Activated CD8-positive, alpha-beta T cell treated with anti-CD3 and anti-CD28 coated beads for 36 hours (primary cell): ENCODE results near the gene SIGLEC6. TPM values are rescaled to one million over a fixed set of nuclear protein-coding genes. Genes with fewer than 3 reads are reported as not detected.

ENCODE experiments used
- ATAC-seq: fragments of 200-7000 bp; cut with Tn5 transposase; one replicate; pipeline ENCODE4 v1.10.0; 2021; ENCODE audit warnings: mild to moderate bottlenecking, moderate library complexity
- CTCF ChIA-PET: fragments of 350-600 bp; sonication (Branson Sonifier 250); formaldehyde crosslinking; loops from one replicate; lab custom pipeline; 2021; ENCODE audit warnings: antibody characterized with exemption; lab: Charles Lee
- POLR2A ChIA-PET: fragments of 350-600 bp; sonication (Branson Sonifier 250); formaldehyde crosslinking; loops from one replicate; lab custom pipeline; 2021; ENCODE audit warnings: antibody characterized with exemption; lab: Charles Lee
- DNase-seq: peaks from one replicate; pipeline ENCODE4 v3.0.0-alpha.2; 2020
- H3K27ac Mint-ChIP-seq: one replicate; pipeline ENCODE4 v1.8.0; 2021; ENCODE audit warnings: mild to moderate bottlenecking, mixed read lengths
- H3K27me3 Mint-ChIP-seq: one replicate; pipeline ENCODE4 v1.8.0; 2021; ENCODE audit warnings: mixed read lengths
- H3K36me3 Mint-ChIP-seq: one replicate; pipeline ENCODE4 v1.8.0; 2021; ENCODE audit warnings: low read depth, mixed read lengths
- H3K4me1 Mint-ChIP-seq: one replicate; pipeline ENCODE4 v1.8.0; 2021; ENCODE audit warnings: low read depth, mixed read lengths
- H3K4me3 Mint-ChIP-seq: one replicate; pipeline ENCODE4 v1.8.0; 2021; ENCODE audit warnings: mild to moderate bottlenecking, moderate library complexity, mixed read lengths
- H3K9me3 Mint-ChIP-seq: one replicate; pipeline ENCODE4 v1.8.0; 2021; ENCODE audit warnings: mixed read lengths
- intact Hi-C: fragments of 100-400 bp; cut with micrococcal nuclease; formaldehyde crosslinking; loops from one replicate; pipeline ENCODE4 v1.10.0; 2022
- total RNA-seq, 2 experiments: library from RNA; stranded (reverse); gene quantifications; one replicate each; pipeline ENCODE4 v1.2.3, GENCODE V29; 2021
- TF ChIP-seq, protein P1 (sequence below): fragments of 200-600 bp; IDR thresholded peaks from one replicate; pipeline ENCODE4 v1.8.0; 2022; ENCODE audit warnings: antibody characterized with exemption, mild to moderate bottlenecking

The SIGLEC6 gene
- total RNA-seq, 2 experiments from 2014 or later = not detected

DNA sequence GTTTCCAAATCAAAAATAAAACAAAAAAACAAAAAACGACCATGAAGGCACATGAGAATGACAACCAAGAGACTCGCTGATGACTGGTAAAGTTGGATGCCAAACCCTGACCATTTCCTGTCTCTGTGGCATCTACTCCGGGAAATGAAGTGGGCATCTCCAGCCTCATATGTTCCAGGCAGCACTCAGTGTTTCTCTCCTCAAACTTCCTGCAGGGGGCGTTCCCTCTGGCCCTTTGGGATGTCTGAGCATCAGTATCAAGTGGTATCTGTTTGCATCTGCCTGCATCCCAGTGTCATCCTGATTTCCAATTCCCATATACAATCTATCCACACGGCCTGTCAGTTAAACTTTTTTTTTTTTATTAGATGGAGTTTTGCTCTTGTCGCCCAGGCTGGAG, 20.1 kb downstream of the SIGLEC6 start:
- no peak overlapping the region for H3K27ac Mint-ChIP-seq
- no peaks in the 10 kb centered on the region for H3K9me3 Mint-ChIP-seq
- DNase-seq (peak; percentile 38), ATAC-seq (no peak)
- H3K4me1 Mint-ChIP-seq = peaks cover 6% of the 10 kb centered on the region
- H3K36me3 Mint-ChIP-seq = no peaks in the 10 kb centered on the region
- TF ChIP-seq, protein P1, sequence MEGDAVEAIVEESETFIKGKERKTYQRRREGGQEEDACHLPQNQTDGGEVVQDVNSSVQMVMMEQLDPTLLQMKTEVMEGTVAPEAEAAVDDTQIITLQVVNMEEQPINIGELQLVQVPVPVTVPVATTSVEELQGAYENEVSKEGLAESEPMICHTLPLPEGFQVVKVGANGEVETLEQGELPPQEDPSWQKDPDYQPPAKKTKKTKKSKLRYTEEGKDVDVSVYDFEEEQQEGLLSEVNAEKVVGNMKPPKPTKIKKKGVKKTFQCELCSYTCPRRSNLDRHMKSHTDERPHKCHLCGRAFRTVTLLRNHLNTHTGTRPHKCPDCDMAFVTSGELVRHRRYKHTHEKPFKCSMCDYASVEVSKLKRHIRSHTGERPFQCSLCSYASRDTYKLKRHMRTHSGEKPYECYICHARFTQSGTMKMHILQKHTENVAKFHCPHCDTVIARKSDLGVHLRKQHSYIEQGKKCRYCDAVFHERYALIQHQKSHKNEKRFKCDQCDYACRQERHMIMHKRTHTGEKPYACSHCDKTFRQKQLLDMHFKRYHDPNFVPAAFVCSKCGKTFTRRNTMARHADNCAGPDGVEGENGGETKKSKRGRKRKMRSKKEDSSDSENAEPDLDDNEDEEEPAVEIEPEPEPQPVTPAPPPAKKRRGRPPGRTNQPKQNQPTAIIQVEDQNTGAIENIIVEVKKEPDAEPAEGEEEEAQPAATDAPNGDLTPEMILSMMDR = peak; percentile 41
- H3K27me3 Mint-ChIP-seq = peaks cover 10% of the 10 kb centered on the region
- H3K4me3 Mint-ChIP-seq = no peak overlapping the region
- ChIA-PET POLR2A (no interaction called here), CTCF (interaction anchor here (1.4 to 3.2 kb wide), 3 partner anchors 38 to 150 kb away, joined by 4 to 20 read pairs (median 4); no protein-coding TSS in a partner anchor)
- intact Hi-C loops = loop anchor here (5.0 kb wide), 1 partner anchor 39 kb away; no protein-coding TSS in a partner anchor

DNA sequence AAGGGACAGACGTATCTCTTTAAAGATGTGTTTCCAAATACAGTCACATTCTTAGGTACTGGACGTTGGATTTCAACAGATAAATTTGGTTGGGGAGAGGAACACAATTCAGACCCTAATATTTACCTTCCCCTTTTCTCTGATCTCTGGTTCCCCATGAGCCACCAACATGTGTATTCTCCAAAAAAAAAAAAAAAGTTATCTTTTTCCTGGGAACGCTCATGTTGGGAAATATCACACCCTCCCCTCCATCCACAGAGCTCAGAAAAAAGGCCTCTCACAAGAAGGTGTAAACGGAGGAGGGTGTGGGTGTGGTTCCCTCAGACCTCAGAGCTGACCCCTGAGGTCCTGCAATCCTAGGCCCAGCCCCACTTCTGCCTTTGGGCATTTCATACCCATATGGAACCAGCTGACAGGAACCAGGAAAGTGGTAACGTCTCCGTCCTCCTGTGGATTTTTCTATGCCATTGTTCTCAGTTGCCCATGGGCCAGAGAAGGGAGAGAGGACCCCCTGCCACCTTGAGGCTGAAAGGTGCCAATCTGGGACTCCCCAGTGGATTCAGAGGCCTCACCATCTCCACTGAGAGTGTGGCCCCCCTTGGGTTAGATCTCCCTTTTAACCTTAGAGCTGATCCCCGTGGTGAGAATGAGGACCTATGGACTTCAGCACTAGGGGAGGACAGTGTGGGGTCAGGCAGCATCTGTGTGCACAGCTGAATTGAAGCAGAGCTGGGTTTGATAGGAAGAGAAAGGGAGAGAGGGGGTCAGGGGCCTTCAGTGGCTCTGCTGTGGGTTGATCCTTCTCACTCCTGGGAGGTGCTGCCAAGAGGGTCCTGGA, 21.4 kb downstream of the SIGLEC6 start:
- H3K27ac Mint-ChIP-seq = no peak overlapping the region
- peaks cover 10% of the 10 kb centered on the region for H3K27me3 Mint-ChIP-seq
- TF ChIP-seq, protein P1 = no peak
- no peaks in the 10 kb centered on the region for H3K9me3 Mint-ChIP-seq
- POLR2A ChIA-PET = no interaction called here
- no peak overlapping the region for H3K4me3 Mint-ChIP-seq
- no peaks in the 10 kb centered on the region for H3K36me3 Mint-ChIP-seq
- CTCF ChIA-PET = interaction anchor here (1.4 to 3.2 kb wide), 3 partner anchors 36 to 151 kb away, joined by 4 to 20 read pairs (median 4); no protein-coding TSS in a partner anchor
- peaks cover 6% of the 10 kb centered on the region for H3K4me1 Mint-ChIP-seq
- no peak for DNase-seq
- no peak for ATAC-seq
- intact Hi-C loops = loop anchor here (5.0 kb wide), 1 partner anchor 38 kb away; no protein-coding TSS in a partner anchor

DNA sequence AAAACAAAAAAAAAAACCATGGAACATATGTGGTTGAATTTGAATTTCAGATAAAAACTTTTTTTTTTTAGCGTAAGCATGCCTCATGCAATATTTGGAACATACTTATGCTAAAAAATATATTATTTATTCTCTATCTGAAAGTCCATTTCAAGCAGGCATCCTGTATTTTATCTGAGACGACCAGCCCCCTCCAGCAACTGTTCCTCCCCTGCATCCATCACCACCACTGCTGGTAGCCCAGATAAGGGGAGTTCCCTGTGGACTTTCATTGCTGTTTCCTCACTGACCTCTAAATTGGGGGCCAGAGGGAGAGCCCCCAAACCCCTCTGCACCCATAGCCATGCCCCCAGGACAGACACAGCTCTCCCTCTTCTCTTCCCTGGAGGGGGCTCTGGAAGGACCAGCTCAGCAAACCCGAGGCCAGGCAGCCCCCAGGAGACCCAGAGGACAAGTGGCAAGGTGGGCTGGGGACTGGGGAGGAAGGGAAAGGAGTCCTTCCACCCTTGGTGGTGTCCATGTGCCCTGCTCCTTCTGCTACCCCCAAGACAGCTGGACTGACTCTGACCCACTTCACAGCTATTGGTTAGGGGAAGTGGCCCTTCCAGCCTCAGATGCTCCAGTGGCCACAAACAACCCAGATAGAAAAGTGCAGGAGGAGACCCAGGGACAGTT, 23.3 kb downstream of the SIGLEC6 start:
- TF ChIP-seq, protein P1 = no peak
- ATAC-seq (no peak), DNase-seq (no peak)
- peaks cover 3% of the 10 kb centered on the region for H3K4me1 Mint-ChIP-seq
- ChIA-PET POLR2A (interaction anchor here (0.6 kb wide), 1 partner anchor 603 kb away, joined by 4 read pairs; no protein-coding TSS in a partner anchor), CTCF (no interaction called here)
- H3K4me3 Mint-ChIP-seq = no peak overlapping the region
- intact Hi-C loops = no loop called here
- H3K36me3 Mint-ChIP-seq = no peaks in the 10 kb centered on the region
- no peak overlapping the region for H3K27ac Mint-ChIP-seq
- peaks cover 9% of the 10 kb centered on the region for H3K9me3 Mint-ChIP-seq
- peaks cover 7% of the 10 kb centered on the region for H3K27me3 Mint-ChIP-seq

DNA sequence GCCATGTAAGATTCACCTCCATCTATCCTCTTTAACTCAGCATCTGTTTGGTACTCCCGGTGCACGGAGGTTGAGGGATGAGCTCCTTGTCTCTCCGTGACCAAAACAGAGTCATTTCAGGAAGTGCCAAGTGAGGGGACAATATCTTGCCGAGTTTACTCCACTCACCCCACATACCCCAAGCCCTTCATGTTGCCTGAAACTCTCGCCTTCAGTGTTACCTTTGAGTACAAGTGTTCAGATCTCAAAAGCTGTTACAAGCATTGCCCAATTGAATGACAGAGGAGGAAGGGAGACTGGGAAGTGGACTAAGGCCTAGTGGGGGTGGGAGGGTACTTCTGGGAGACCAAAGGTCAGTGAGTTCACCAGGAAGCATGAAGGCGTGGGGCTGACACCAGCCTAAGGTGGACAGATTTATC, 23.8 kb downstream of the SIGLEC6 start:
- Mint-ChIP-seq H3K9me3 (peaks cover 9% of the 10 kb centered on the region), H3K27ac (no peak overlapping the region), H3K4me1 (peaks cover 3% of the 10 kb centered on the region), H3K27me3 (peaks cover 7% of the 10 kb centered on the region), H3K4me3 (no peak overlapping the region), H3K36me3 (no peaks in the 10 kb centered on the region)
- ChIA-PET POLR2A (no interaction called here), CTCF (interaction anchor here (1.2 to 1.8 kb wide), 2 partner anchors 11 to 28 kb away, joined by 4 to 6 read pairs; no protein-coding TSS in a partner anchor)
- no peak for DNase-seq
- TF ChIP-seq, protein P1 = no peak
- intact Hi-C loops = no loop called here
- no peak for ATAC-seq
